Naive B cell (primary cell): ENCODE results near the gene RNU1-2. TPM values are rescaled to one million over a fixed set of nuclear protein-coding genes. Genes with fewer than 3 reads are reported as not detected.
A peak's percentile ranks its signal among the peaks of the same experiment; 100 is the strongest.
"Not testable (repeated sequence)": the region's sequence is repeated elsewhere in the genome, so short reads cannot be mapped to it uniquely, and the experiment has no call there.

Source experiments
- ATAC-seq, 2 donors: fragments of 150-1000 bp; cut with Tn5 transposase; 2 replicates each; pipeline ENCODE4 v1.10.0; 2021; ENCODE audit warnings: low read depth in 2 of 2, mild to moderate bottlenecking in 2 of 2, moderate library complexity in 2 of 2
- DNase-seq: peaks from one replicate; pipeline ENCODE4 v3.0.0; 2022
- H3K27ac Mint-ChIP-seq, 6 donors: one replicate each; pipeline ENCODE4 v1.8.0; 2020 to 2022; ENCODE audit warnings: mild to moderate bottlenecking in 6 of 6, mixed read lengths in 6 of 6, moderate library complexity in 5 of 6, inconsistent platforms in 2 of 6
- H3K27me3 Mint-ChIP-seq, 3 donors: one replicate each; pipeline ENCODE4 v1.8.0; 2021 to 2022; ENCODE audit warnings: mixed read lengths in 3 of 3, mild to moderate bottlenecking in 1 of 3
- H3K36me3 Mint-ChIP-seq, 2 donors: one replicate each; pipeline ENCODE4 v1.8.0; 2020 to 2022; ENCODE audit warnings: mixed read lengths in 2 of 2, inconsistent platforms in 1 of 2, mild to moderate bottlenecking in 1 of 2
- H3K4me1 Mint-ChIP-seq, 3 donors: one replicate each; pipeline ENCODE4 v1.8.0; 2020 to 2022; ENCODE audit warnings: mixed read lengths in 3 of 3, inconsistent platforms in 1 of 3, mild to moderate bottlenecking in 1 of 3, moderate library complexity in 1 of 3
- H3K4me3 Mint-ChIP-seq, 8 donors: one replicate each; pipeline ENCODE4 v1.8.0; 2020 to 2022; ENCODE audit warnings: mild to moderate bottlenecking in 8 of 8, mixed read lengths in 8 of 8, moderate library complexity in 8 of 8, inconsistent platforms in 2 of 8
- H3K9me3 Mint-ChIP-seq, 7 donors: one replicate each; pipeline ENCODE4 v1.8.0; 2020 to 2022; ENCODE audit warnings: mixed read lengths in 7 of 7, mild to moderate bottlenecking in 5 of 7, inconsistent platforms in 2 of 7, moderate library complexity in 1 of 7
- polyA plus RNA-seq, 6 donors: library from polyadenylated mRNA; unstranded; fragments of 300-500 nt; fragmentation: Illumina TruSeq; gene quantifications; one replicate each; pipeline ENCODE4 v1.2.3, GENCODE V29; 2021; ENCODE audit warnings: low read depth in 6 of 6

The RNU1-2 gene
- polyA plus RNA-seq, 6 donors from 2014 or later, result 27.4 to 56.9 (median 45.9) TPM; not detected in 2

DNA sequence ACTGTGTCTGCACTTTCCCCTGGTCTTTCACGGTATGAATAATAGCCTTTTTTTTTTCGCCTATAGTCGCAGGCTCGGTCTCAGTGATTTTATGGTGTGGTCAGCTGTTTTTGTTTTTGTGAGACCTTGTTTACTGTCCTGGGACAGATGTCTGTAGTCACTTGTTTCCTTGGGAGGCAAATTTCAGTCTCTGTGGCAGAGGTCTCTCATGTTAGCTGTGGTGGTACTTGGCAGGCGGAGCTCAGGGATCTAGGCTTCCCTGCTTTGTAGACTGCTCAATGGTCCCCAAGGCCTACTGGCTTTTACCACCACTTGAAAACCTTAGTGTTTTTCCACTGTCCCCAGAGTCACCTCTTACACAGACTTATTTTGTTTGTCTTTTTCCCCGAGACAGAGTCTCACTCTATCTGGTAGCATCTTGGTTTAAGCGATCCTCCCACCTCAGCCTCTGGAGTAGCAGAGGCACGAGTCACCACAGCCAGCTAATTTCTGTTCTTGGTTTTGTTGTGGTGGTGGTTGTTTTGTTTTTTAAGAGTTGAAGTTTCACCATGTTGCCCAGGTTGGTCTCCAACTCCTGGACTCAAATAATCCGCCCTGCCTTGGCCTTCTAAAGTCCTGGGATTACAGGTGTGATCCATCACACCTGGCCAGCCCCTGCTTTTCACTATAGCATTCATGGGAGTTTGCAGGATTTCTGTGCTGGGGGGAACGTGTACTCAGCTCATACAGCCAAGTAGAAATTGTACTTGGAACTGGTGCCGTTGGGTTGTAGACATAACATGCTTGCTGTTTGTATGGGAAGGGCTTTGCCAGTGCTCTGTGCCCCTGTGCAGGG, 10.3 kb downstream of the RNU1-2 start:
- Mint-ChIP-seq H3K27ac (peak overlapping the region in 1 of 6 donors; percentile 53), H3K36me3 (no peaks in the 10 kb centered on the region), H3K4me1 (peaks cover 9 to 33% (median 30%) of the 10 kb centered on the region in 3 donors), H3K4me3 (peak overlapping the region in 1 of 8 donors; percentile 22), H3K27me3 (no peaks in the 10 kb centered on the region), H3K9me3 (peaks cover 0 to 5% (median 0%) of the 10 kb centered on the region in 7 donors)
- ATAC-seq (no peak), DNase-seq (no peak)

GRCh38 chr1:16906873-16907272, 11.1 kb downstream of the RNU1-2 start:
- DNase-seq (no peak), ATAC-seq (no peak)
- no peaks in the 10 kb centered on the region for H3K27me3 Mint-ChIP-seq
- peaks cover 14 to 25% (median 23%) of the 10 kb centered on the region in 3 donors for H3K4me1 Mint-ChIP-seq
- peak overlapping the region in 4 of 6 donors; percentile 28 to 86 (median 60) for H3K27ac Mint-ChIP-seq
- H3K9me3 Mint-ChIP-seq, result peaks cover 0 to 5% (median 0%) of the 10 kb centered on the region in 7 donors
- H3K4me3 Mint-ChIP-seq, result peak overlapping the region in 1 of 8 donors; percentile 14
- no peaks in the 10 kb centered on the region for H3K36me3 Mint-ChIP-seq

DNA sequence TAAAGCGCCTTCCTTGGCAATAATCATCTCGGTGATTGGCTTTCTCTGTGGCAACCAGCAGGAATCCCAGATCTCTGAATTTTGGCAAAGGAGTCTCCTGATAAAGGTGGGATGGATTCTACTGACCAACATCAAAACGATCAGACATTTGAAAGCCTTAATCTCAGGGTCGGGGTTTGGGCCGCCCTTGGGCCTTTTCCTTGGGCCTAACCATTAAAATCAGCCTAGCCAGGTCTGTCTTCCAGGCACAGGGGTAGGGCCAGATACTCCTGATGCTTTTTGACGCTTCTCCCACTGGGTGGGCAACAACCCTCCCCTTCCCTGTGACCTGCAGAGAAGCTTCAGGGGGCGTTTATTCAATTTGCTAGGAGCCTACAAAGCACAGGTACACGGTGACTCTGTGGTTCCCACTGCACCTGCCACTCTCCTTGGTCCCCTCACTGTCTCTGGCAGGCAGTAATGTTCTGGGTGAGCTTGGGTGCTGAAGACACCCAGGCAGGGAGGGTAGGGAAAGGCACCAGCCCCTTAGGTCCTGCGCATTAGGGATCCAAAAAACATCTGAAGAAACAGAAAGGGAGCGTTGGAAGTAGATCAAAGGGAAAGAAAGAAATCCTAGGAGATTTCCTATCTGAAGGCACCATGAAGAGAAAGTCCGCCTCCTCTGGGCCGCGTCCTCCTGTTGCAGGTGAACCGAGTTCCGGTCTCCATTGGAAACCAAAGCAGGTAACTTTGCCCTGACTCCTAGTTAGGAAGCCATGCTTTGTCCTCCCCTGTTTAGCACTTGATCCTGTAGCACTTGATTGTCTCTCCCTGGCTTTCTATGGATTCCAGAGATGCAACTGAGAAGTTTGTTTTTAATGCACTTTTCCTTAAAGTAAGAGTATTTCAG, 12.3 kb downstream of the RNU1-2 start:
- DNase-seq, result no peak
- Mint-ChIP-seq H3K27ac (peak overlapping the region in 2 of 6 donors; percentile 57 to 89), H3K4me3 (peak overlapping the region in 1 of 8 donors; percentile 62), H3K27me3 (no peaks in the 10 kb centered on the region), H3K4me1 (peaks cover 26 to 29% (median 27%) of the 10 kb centered on the region in 3 donors), H3K36me3 (no peaks in the 10 kb centered on the region), H3K9me3 (peaks cover 0 to 5% (median 0%) of the 10 kb centered on the region in 7 donors)
- ATAC-seq, result no peak

- H3K9me3 Mint-ChIP-seq, H3K36me3 Mint-ChIP-seq, DNase-seq, ATAC-seq, H3K27me3 Mint-ChIP-seq: not testable (repeated sequence)
- H3K4me3 Mint-ChIP-seq, result peak overlapping the region in 7 of 8 donors; percentile 44 to 94 (median 64)
- peak overlapping the region in 4 of 6 donors; percentile 18 to 91 (median 77) for H3K27ac Mint-ChIP-seq
- peaks cover 41 to 49% (median 42%) of the 10 kb centered on the region in 3 donors for H3K4me1 Mint-ChIP-seq
These were observed 16.3 kb downstream of the RNU1-2 start for GRCh38 chr1:16911851-16912721.

DNA sequence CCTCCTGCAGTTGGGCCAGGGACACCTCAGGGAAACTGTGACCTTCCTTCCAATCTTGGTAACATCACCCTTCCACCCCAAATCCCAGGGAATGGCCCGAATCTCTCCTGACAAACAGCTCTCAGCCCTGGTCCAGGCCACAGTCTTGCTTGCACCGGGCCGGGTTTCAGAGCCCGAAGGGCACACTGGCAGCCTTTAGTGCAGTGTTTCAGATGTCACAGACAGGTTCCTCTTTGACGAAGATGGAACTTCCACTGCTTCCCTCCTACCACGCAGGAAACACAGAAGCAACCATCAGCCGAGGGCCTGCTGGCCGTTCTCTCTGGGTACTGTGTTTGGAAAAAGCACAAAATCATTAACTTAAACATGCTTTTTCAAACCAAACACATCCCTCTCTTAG, 17.0 kb downstream of the RNU1-2 start:
- peak; percentile 31 for DNase-seq
- ATAC-seq, result peak in 1 of 2 donors; percentile 13
- H3K36me3 Mint-ChIP-seq, H3K27me3 Mint-ChIP-seq, H3K9me3 Mint-ChIP-seq: not testable (repeated sequence)
- Mint-ChIP-seq H3K27ac (peak overlapping the region in 4 of 6 donors; percentile 72 to 91 (median 90)), H3K4me3 (peak overlapping the region; percentile 86 to 94 (median 91)), H3K4me1 (peaks cover 38 to 50% (median 42%) of the 10 kb centered on the region in 3 donors)

DNA sequence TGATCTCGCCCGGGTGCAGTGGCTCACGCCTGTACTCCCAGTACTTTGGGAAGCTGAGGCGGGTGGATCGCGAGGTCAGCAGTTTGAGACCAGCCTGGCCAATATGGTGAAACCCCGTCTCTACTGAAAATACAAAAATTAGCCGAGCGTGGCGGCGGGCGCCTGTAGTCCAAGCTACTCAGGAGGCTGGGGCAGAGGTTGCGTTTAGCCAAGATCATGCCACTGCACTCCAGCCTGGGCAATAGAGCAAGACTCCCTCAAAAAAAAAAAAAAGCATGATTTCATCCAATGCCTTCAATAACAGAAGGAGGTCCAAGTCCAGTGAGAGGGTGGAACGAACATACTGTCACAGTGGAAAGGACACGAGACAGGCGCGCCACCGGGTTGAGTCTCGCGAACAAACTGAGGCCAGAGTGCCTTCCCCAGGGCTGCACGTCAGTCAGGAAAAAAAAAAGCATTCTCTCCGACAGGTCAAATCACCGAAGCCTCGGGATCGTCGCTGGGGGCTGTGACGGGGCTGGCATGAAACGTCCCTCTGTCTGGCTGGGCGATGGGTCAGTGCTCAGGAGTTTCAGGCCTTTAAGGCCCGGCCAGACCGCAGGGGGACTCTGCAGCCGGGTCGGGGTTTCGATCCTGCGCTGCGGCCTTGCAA, 17.5 kb downstream of the RNU1-2 start:
- Mint-ChIP-seq H3K27ac (peak overlapping the region in 5 of 6 donors; percentile 72 to 91 (median 89)), H3K9me3 (no peaks in the 10 kb centered on the region), H3K4me3 (peak overlapping the region; percentile 86 to 94 (median 91)), H3K36me3 (no peaks in the 10 kb centered on the region), H3K4me1 (peaks cover 33 to 50% (median 42%) of the 10 kb centered on the region in 3 donors), H3K27me3 (no peaks in the 10 kb centered on the region)
- ATAC-seq, result no peak
- peak; percentile 25 for DNase-seq

GRCh38 chr1:16913833-16914662, 18.3 kb downstream of the RNU1-2 start:
- Mint-ChIP-seq H3K27ac (peak overlapping the region; percentile 7 to 91 (median 85)), H3K4me1 (peaks cover 33 to 45% (median 42%) of the 10 kb centered on the region in 3 donors), H3K4me3 (peak overlapping the region; percentile 90 to 96 (median 92)), H3K36me3 (no peaks in the 10 kb centered on the region), H3K9me3 (no peaks in the 10 kb centered on the region), H3K27me3 (no peaks in the 10 kb centered on the region)
- peak; percentile 89 to 90 for ATAC-seq
- DNase-seq, result peak; percentile 91

DNA sequence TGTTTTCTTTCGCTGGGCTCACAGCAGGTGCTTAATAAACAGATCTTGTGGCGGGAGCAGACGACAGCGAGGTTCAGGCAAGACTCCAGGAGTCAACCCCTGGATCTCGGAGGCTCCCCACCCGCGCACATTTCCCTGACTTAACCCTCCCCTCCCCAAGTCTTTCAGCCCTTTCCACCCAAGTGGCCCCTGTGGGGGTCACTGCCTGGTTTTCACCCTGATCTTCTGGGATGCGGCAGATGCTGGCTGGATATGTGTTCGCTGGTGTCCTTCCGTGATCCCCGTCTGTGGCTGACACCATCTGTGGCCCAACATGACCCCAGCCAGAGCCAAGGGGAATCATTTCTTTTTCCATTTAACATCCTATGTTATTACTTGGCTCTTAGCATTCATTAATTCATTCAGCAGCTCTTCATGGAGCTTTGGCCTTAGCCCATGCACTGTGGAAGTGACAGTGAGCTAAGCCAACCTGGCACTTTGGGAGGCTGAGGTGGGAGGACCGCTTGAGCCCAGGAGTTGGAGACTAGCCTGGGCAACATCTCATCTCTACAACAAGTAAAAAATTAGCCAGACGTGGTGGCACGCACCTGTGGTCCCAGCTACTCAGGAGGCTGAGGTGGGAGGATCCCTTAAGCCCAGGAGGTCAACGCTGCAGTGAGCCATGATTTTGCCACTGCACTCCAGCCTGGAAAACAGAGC, 19.3 kb downstream of the RNU1-2 start:
- H3K9me3 Mint-ChIP-seq, H3K27me3 Mint-ChIP-seq, ATAC-seq, DNase-seq, H3K36me3 Mint-ChIP-seq: not testable (repeated sequence)
- Mint-ChIP-seq H3K4me3 (peak overlapping the region; percentile 87 to 96 (median 92)), H3K4me1 (peaks cover 29 to 42% (median 37%) of the 10 kb centered on the region in 3 donors), H3K27ac (peak overlapping the region in 5 of 6 donors; percentile 51 to 92 (median 90))

DNA sequence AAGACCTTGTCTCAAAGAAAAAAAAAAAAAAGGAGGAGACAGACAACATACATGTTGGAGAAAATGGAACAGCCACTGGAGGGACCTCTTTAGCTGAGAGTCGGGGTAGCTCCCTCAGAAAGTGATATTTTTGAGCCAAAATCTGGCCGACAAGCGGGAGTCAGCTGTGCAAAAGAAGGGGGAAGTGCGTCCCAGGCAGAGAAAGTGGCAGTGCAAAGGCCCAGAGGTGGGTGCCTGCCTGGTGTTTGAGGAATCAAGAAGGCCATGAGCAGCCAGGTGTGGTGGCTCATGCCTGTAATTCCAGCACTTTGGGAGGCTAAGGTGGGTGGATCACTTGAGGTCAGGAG, 19.8 kb downstream of the RNU1-2 start:
- DNase-seq, result no peak
- ATAC-seq, result no peak
- Mint-ChIP-seq H3K9me3 (no peaks in the 10 kb centered on the region), H3K4me3 (peak overlapping the region; percentile 87 to 96 (median 92)), H3K27ac (peak overlapping the region in 2 of 6 donors; percentile 70 to 90), H3K36me3 (no peaks in the 10 kb centered on the region), H3K4me1 (peaks cover 29 to 41% (median 36%) of the 10 kb centered on the region in 3 donors), H3K27me3 (no peaks in the 10 kb centered on the region)

- Mint-ChIP-seq H3K4me1 (peaks cover 30 to 48% (median 38%) of the 10 kb centered on the region in 3 donors), H3K4me3 (peak overlapping the region in 6 of 8 donors; percentile 5 to 92 (median 38)), H3K27ac (peak overlapping the region in 2 of 6 donors; percentile 75 to 90)
- H3K36me3 Mint-ChIP-seq, DNase-seq, H3K9me3 Mint-ChIP-seq, ATAC-seq, H3K27me3 Mint-ChIP-seq: not testable (repeated sequence)
These were observed 20.5 kb downstream of the RNU1-2 start for GRCh38 chr1:16916036-16916880.
